Breast epithelium (tissue), 3 donors: ENCODE results near the gene HKDC1.

Source experiments
- CTCF ChIP-seq, 3 donors: fragments of 450-650 bp; IDR thresholded peaks; one replicate each; pipeline ENCODE4 v1.5.1; 2016 to 2017; ENCODE audit warnings: antibody characterized with exemption in 3 of 3, mild to moderate bottlenecking in 3 of 3, moderate library complexity in 3 of 3
- POLR2A ChIP-seq: fragments of 450-650 bp; IDR thresholded peaks from one replicate; pipeline ENCODE4 v1.6.1; 2016; ENCODE audit warnings: antibody characterized with exemption, mild to moderate bottlenecking, moderate library complexity
- POLR2AphosphoS5 ChIP-seq, 3 donors: sonication (generic); formaldehyde crosslinking; IDR thresholded peaks; one replicate each; pipeline ENCODE4 v1.6.1; 2017; ENCODE audit warnings: antibody characterized with exemption in 3 of 3

- TF ChIP-seq POLR2A, result no peak
- TF ChIP-seq CTCF (IDR thresholded peaks at IDR 0.05), result no peak
- TF ChIP-seq POLR2AphosphoS5 (IDR thresholded peaks at IDR 0.05), result no peak
These were observed 4.5 kb upstream of the HKDC1 start for GRCh38 chr10:69215405-69216171.
